ENCODE data around the gene ITPA.

- TF ChIP-seq, protein P1, sequence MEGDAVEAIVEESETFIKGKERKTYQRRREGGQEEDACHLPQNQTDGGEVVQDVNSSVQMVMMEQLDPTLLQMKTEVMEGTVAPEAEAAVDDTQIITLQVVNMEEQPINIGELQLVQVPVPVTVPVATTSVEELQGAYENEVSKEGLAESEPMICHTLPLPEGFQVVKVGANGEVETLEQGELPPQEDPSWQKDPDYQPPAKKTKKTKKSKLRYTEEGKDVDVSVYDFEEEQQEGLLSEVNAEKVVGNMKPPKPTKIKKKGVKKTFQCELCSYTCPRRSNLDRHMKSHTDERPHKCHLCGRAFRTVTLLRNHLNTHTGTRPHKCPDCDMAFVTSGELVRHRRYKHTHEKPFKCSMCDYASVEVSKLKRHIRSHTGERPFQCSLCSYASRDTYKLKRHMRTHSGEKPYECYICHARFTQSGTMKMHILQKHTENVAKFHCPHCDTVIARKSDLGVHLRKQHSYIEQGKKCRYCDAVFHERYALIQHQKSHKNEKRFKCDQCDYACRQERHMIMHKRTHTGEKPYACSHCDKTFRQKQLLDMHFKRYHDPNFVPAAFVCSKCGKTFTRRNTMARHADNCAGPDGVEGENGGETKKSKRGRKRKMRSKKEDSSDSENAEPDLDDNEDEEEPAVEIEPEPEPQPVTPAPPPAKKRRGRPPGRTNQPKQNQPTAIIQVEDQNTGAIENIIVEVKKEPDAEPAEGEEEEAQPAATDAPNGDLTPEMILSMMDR (conservative IDR thresholded peaks at IDR 0.05): no peak
- TF ChIP-seq EZH2 (IDR thresholded peaks at IDR 0.05; ENCODE audit: low read depth): no peak
These were observed 9.1 kb upstream of the ITPA start for GRCh38 chr20:3199976-3200755.

Data from PC-9 (cell line).